ENCODE results near the gene CYB561D1.
A peak's percentile ranks its signal among the peaks of the same experiment; 100 is the strongest.

CYB561D1 gene

GRCh38 chr1:109481646-109482045 lies 12.2 kb upstream of the CYB561D1 start:
- DNase-seq, result no peak

- no peak for DNase-seq
Measured at GRCh38 chr1:109482242-109482641, 11.7 kb upstream of the CYB561D1 start.

- DNase-seq, result peak; percentile 22 to 63
Measured at GRCh38 chr1:109482791-109483671, 10.9 kb upstream of the CYB561D1 start.

- peak; percentile 96 to 97 for DNase-seq
Measured at GRCh38 chr1:109483672-109484518, 10.0 kb upstream of the CYB561D1 start, which contains the start of gene ATXN7L2. ATXN7L2 (plus strand) TSS chr1:109483905; CDS start chr1:109483954, 49 bp downstream.

GRCh38 chr1:109484519-109484975 lies 9.3 kb upstream of the CYB561D1 start:
- DNase-seq, result no peak

GRCh38 chr1:109485001-109485400 lies 8.9 kb upstream of the CYB561D1 start:
- DNase-seq, result no peak

- no peak for DNase-seq
Measured at GRCh38 chr1:109487261-109487660, 6.6 kb upstream of the CYB561D1 start.

- no peak for DNase-seq
Measured at GRCh38 chr1:109488201-109488600, 5.7 kb upstream of the CYB561D1 start.

- DNase-seq, result no peak
Measured at GRCh38 chr1:109488696-109489095, 5.2 kb upstream of the CYB561D1 start.

- peak; percentile 72 to 84 for DNase-seq
Measured at GRCh38 chr1:109490029-109490933, 3.6 kb upstream of the CYB561D1 start.

- DNase-seq, result no peak
Measured at GRCh38 chr1:109490934-109491302, 3.0 kb upstream of the CYB561D1 start.

GRCh38 chr1:109491372-109491771 lies 2.5 kb upstream of the CYB561D1 start:
- no peak for DNase-seq

- DNase-seq, result no peak
Measured at GRCh38 chr1:109492779-109493178, 1.1 kb upstream of the CYB561D1 start.

GRCh38 chr1:109493227-109493626 lies 667 bp upstream of the CYB561D1 start:
- no peak for DNase-seq

- no peak for DNase-seq
Measured at GRCh38 chr1:109495738-109496137, 1.8 kb downstream of the CYB561D1 start.

- DNase-seq, result no peak
Measured at GRCh38 chr1:109497449-109498160, 3.7 kb downstream of the CYB561D1 start.

GRCh38 chr1:109498161-109498801 lies 4.4 kb downstream of the CYB561D1 start:
- DNase-seq, result peak in 1 of 2 donors; percentile 43

GRCh38 chr1:109499081-109499480 lies 5.2 kb downstream of the CYB561D1 start:
- no peak for DNase-seq

- peak; percentile 63 to 73 for DNase-seq
Measured at GRCh38 chr1:109499661-109500536, 6.0 kb downstream of the CYB561D1 start.

- DNase-seq, result no peak
Measured at GRCh38 chr1:109500941-109501381, 7.1 kb downstream of the CYB561D1 start.

All from CD4-positive, alpha-beta T cell treated with Interferon alpha-2 for 1 hour (primary cell).